Right atrium auricular region (tissue), 2 donors: ENCODE measurements around the gene NCOA3. TPM values are rescaled to one million over a fixed set of nuclear protein-coding genes. Genes with fewer than 3 reads are reported as not detected.

ENCODE experiments used
- DNase-seq: peaks from one replicate; pipeline ENCODE4 v3.0.0-alpha.2; 2019; ENCODE audit warnings: low spot score
- H3K27ac ChIP-seq, 2 donors: fragments of 200-600 bp; sonication (generic); 1 replicate in 1 of 2; 2 replicates in 1 of 2; pipeline ENCODE4 v1.5.1; 2016 to 2019
- H3K27me3 ChIP-seq, 2 donors: fragments of 200-600 bp; sonication (generic); one replicate each; pipeline versions ENCODE4 v1.5.1 to v1.6.0; 2017 to 2019
- H3K36me3 ChIP-seq: fragments of 200-600 bp; sonication (generic); one replicate; pipeline ENCODE4 v1.5.1; 2016
- H3K4me1 ChIP-seq, 2 donors: fragments of 200-600 bp; sonication (generic); one replicate each; pipeline versions ENCODE4 v1.5.1 to v1.6.0; 2017 to 2019
- H3K4me3 ChIP-seq, 2 donors: fragments of 200-600 bp; sonication (generic); 1 replicate in 1 of 2; 2 replicates in 1 of 2; pipeline ENCODE4 v1.5.1; 2017 to 2019; ENCODE audit warnings: mild to moderate bottlenecking in 1 of 2, moderate library complexity in 1 of 2
- H3K9me3 ChIP-seq, 2 donors: fragments of 200-600 bp; sonication (generic); one replicate each; pipeline ENCODE4 v1.5.1; 2019
- total RNA-seq, 2 donors: library from RNA; depleted of rRNA; stranded (reverse); fragments of >200 nt; gene quantifications; one replicate each; pipeline ENCODE4 v1.1.0, GENCODE V29; 2016
- TF ChIP-seq, protein P1 (sequence below), 2 donors: fragments of 200-600 bp; sonication (generic); IDR thresholded peaks; one replicate each; pipeline ENCODE4 v1.5.1; 2019; ENCODE audit warnings: antibody characterized with exemption in 2 of 2

NCOA3 gene
- total RNA-seq, 2 donors from 2014 or later = 24.1 to 27.4 TPM

GRCh38 chr20:47679462-47679861 is 177.8 kb downstream of the NCOA3 start:
- Histone ChIP-seq H3K4me1 (peaks cover 0 to 18% of the 10 kb centered on the region in 2 donors), H3K27me3 (no peaks in the 10 kb centered on the region), H3K27ac (no peak overlapping the region), H3K9me3 (no peaks in the 10 kb centered on the region), H3K4me3 (no peak overlapping the region), H3K36me3 (no peaks in the 10 kb centered on the region)
- no peak for DNase-seq
- TF ChIP-seq, protein P1, sequence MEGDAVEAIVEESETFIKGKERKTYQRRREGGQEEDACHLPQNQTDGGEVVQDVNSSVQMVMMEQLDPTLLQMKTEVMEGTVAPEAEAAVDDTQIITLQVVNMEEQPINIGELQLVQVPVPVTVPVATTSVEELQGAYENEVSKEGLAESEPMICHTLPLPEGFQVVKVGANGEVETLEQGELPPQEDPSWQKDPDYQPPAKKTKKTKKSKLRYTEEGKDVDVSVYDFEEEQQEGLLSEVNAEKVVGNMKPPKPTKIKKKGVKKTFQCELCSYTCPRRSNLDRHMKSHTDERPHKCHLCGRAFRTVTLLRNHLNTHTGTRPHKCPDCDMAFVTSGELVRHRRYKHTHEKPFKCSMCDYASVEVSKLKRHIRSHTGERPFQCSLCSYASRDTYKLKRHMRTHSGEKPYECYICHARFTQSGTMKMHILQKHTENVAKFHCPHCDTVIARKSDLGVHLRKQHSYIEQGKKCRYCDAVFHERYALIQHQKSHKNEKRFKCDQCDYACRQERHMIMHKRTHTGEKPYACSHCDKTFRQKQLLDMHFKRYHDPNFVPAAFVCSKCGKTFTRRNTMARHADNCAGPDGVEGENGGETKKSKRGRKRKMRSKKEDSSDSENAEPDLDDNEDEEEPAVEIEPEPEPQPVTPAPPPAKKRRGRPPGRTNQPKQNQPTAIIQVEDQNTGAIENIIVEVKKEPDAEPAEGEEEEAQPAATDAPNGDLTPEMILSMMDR (IDR thresholded peaks at IDR 0.05) = no peak

DNA sequence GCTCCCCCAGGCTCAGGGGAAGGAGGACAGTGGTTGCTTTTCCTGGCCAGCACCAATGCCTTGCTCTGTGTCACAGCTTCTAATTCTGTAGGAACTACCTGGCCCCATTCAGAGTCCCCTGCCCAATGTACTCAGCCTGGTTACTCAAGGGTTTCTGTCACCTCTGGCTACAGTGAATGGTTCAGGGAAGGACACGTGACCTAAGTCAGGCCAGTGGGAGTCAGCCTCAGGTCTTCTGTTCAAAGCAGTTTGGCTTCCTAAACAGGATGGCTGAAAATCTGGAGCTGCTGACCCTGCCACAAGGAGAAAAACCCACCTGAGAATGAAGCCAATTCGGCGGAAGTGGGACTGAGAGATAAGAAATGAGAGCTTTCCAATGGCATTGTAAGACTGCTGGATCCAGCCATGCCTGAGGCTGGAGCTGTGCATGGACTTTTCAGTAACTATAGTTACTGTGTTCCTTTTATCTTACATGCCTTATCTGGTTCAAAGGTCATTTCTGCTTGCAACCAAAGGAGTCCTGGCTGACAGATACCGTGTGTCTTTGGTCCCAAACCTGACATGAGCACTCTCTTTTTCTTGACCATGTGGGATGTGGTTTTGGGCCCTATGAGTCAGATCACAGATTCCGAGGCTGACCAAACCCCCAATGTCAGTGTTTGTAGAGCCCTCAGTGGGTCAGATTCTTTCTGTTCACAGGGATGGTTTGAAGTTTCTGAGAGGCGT is 179.3 kb downstream of the NCOA3 start:
- Histone ChIP-seq H3K36me3 (no peaks in the 10 kb centered on the region), H3K4me3 (no peak overlapping the region), H3K27ac (no peak overlapping the region), H3K9me3 (no peaks in the 10 kb centered on the region), H3K27me3 (no peaks in the 10 kb centered on the region), H3K4me1 (peaks cover 0 to 18% of the 10 kb centered on the region in 2 donors)
- DNase-seq = no peak
- TF ChIP-seq, protein P1 (IDR thresholded peaks at IDR 0.05) = no peak

- DNase-seq = peak; percentile 79
- TF ChIP-seq, protein P1 (IDR thresholded peaks at IDR 0.05) = no peak
- H3K9me3 ChIP-seq = no peaks in the 10 kb centered on the region
- no peaks in the 10 kb centered on the region for H3K36me3 ChIP-seq
- H3K4me3 ChIP-seq = no peak overlapping the region
- no peak overlapping the region for H3K27ac ChIP-seq
- H3K4me1 ChIP-seq = peaks cover 0 to 18% of the 10 kb centered on the region in 2 donors
- no peaks in the 10 kb centered on the region for H3K27me3 ChIP-seq
Observed at GRCh38 chr20:47682028-47682783, 180.5 kb downstream of the NCOA3 start.

GRCh38 chr20:47682916-47683315 is 181.2 kb downstream of the NCOA3 start:
- Histone ChIP-seq H3K4me3 (no peak overlapping the region), H3K27me3 (no peaks in the 10 kb centered on the region), H3K27ac (no peak overlapping the region), H3K9me3 (no peaks in the 10 kb centered on the region), H3K4me1 (peaks cover 0 to 18% of the 10 kb centered on the region in 2 donors), H3K36me3 (no peaks in the 10 kb centered on the region)
- TF ChIP-seq, protein P1 (IDR thresholded peaks at IDR 0.05) = no peak
- no peak for DNase-seq

- Histone ChIP-seq H3K4me1 (peaks cover 0 to 18% of the 10 kb centered on the region in 2 donors), H3K36me3 (no peaks in the 10 kb centered on the region), H3K9me3 (peaks cover 0 to 3% of the 10 kb centered on the region in 2 donors), H3K4me3 (no peak overlapping the region), H3K27ac (no peak overlapping the region), H3K27me3 (no peaks in the 10 kb centered on the region)
- DNase-seq = no peak
- TF ChIP-seq, protein P1 (IDR thresholded peaks at IDR 0.05) = no peak
Observed at GRCh38 chr20:47684306-47685080, 182.8 kb downstream of the NCOA3 start.
